CD4-positive, alpha-beta T cell treated with Interleukin-6 for 4 hours (primary cell): ENCODE data around the gene ZNF665.
"Not testable (repeated sequence)": the region's sequence is repeated elsewhere in the genome, so short reads cannot be mapped to it uniquely, and the experiment has no call there.

Experiments
- DNase-seq: peaks from one replicate; pipeline ENCODE4 v3.0.0-alpha.2; 2020; ENCODE audit warnings: mixed read lengths

ZNF665 gene

GRCh38 chr19:53192771-53193534 lies at the start of gene ZNF665:
ZNF665 (minus strand) TSS chr19:53193358; CDS start chr19:53182898, 10,460 bp downstream.
- DNase-seq, result peak; percentile 86

- no peak for DNase-seq
Measured at GRCh38 chr19:53237114-53237777, 44.1 kb upstream of the ZNF665 start.

- no peak for DNase-seq
Measured at GRCh38 chr19:53224606-53225005, 31.4 kb upstream of the ZNF665 start.

GRCh38 chr19:53222716-53223115 lies 29.6 kb upstream of the ZNF665 start:
- not testable (repeated sequence) for DNase-seq

GRCh38 chr19:53212703-53213320 lies 19.7 kb upstream of the ZNF665 start:
- DNase-seq, result no peak

GRCh38 chr19:53211554-53211953 lies 18.4 kb upstream of the ZNF665 start:
- DNase-seq, result not testable (repeated sequence)

- peak; percentile 99 for DNase-seq
Measured at GRCh38 chr19:53196777-53197396, 3.7 kb upstream of the ZNF665 start.

- DNase-seq, result peak; percentile 80
Measured at GRCh38 chr19:53195265-53195903, 2.2 kb upstream of the ZNF665 start.

- DNase-seq, result no peak
Measured at GRCh38 chr19:53193535-53194222, 521 bp upstream of the ZNF665 start.

GRCh38 chr19:53190253-53190652 lies 2.9 kb downstream of the ZNF665 start:
- no peak for DNase-seq

- not testable (repeated sequence) for DNase-seq
Measured at GRCh38 chr19:53189691-53190198, 3.4 kb downstream of the ZNF665 start.

- not testable (repeated sequence) for DNase-seq
Measured at GRCh38 chr19:53185155-53185882, 7.8 kb downstream of the ZNF665 start.

GRCh38 chr19:53183146-53183764 lies 9.9 kb downstream of the ZNF665 start:
- DNase-seq, result no peak

- no peak for DNase-seq
Measured at GRCh38 chr19:53182202-53182601, 11.0 kb downstream of the ZNF665 start.

- DNase-seq, result no peak
Measured at GRCh38 chr19:53177986-53178385, 15.2 kb downstream of the ZNF665 start.

GRCh38 chr19:53172889-53173288 lies 20.3 kb downstream of the ZNF665 start:
- DNase-seq, result no peak

GRCh38 chr19:53165691-53166091 lies 27.5 kb downstream of the ZNF665 start:
- no peak for DNase-seq

GRCh38 chr19:53161123-53161522 lies 32.0 kb downstream of the ZNF665 start:
- no peak for DNase-seq

- DNase-seq, result no peak
Measured at GRCh38 chr19:53160350-53160749, 32.8 kb downstream of the ZNF665 start.

- DNase-seq, result peak; percentile 35
Measured at GRCh38 chr19:53158119-53158656, 35.0 kb downstream of the ZNF665 start.
